Urinary bladder (tissue), 4 donors: ENCODE results near the gene CHST1. TPM values are rescaled to one million over a fixed set of nuclear protein-coding genes. Genes with fewer than 3 reads are reported as not detected.
A peak's percentile ranks its signal among the peaks of the same experiment; 100 is the strongest.

Experiments
- DNase-seq: peaks from one replicate; pipeline ENCODE4 v3.0.0-alpha.2; 2015; ENCODE audit errors: extremely low spot score
- H3K27ac ChIP-seq: one replicate; pipeline ENCODE4 v1.5.1; 2013; ENCODE audit warnings: low read depth, mild to moderate bottlenecking, moderate library complexity
- H3K36me3 ChIP-seq: one replicate; pipeline ENCODE4 v1.6.1; 2013; ENCODE audit warnings: mild to moderate bottlenecking, moderate library complexity; ENCODE audit not compliant: insufficient read depth
- H3K4me1 ChIP-seq: one replicate; pipeline ENCODE4 v1.6.1; 2013; ENCODE audit warnings: mild to moderate bottlenecking, moderate library complexity; ENCODE audit not compliant: insufficient read depth
- H3K4me3 ChIP-seq: one replicate; pipeline ENCODE4 v1.5.1; 2013; ENCODE audit warnings: low read depth, low read length
- WGBS: extraction: QIAGEN DNeasy Blood & Tissue Kit; methylation state at CpG from one replicate; pipeline ENCODE4 v1.1.7; 2013; 5-methylcytosine and 5-hydroxymethylcytosine counted together
- polyA plus RNA-seq: library from polyadenylated mRNA; stranded (reverse); fragments of 200-250 nt; gene quantifications from one replicate; pipeline ENCODE4 v1.2.3, GENCODE V29; 2013
- total RNA-seq: library from RNA; depleted of rRNA; stranded (reverse); fragments of >200 nt; gene quantifications from one replicate; pipeline ENCODE4 v1.2.3, GENCODE V29; 2014
- donor health status: healthy with polysubstance abuse.
- donor health status: healthy.

Gene CHST1
- total RNA-seq (2.7 TPM), polyA plus RNA-seq (4.2 TPM)

- Histone ChIP-seq H3K4me1 (no peaks in the 10 kb centered on the region), H3K36me3 (no peaks in the 10 kb centered on the region), H3K27ac (peak within 1 kb of the TSS; percentile 62), H3K4me3 (peak within 1 kb of the TSS; percentile 64)
- no peak for DNase-seq
- WGBS, result under 1% methylated on average over 94 of the region's 96 CpGs
These were observed at the start of gene CHST1 for GRCh38 chr11:45665206-45665932. Gene CHST1 (minus strand): TSS chr11:45665622. CDS start chr11:45650923, 14,699 bp downstream.

- H3K27ac ChIP-seq, result no peak overlapping the region
- no peaks in the 10 kb centered on the region for H3K4me1 ChIP-seq
- no peaks in the 10 kb centered on the region for H3K36me3 ChIP-seq
- no peak overlapping the region for H3K4me3 ChIP-seq
- DNase-seq, result no peak
- WGBS, result 87% methylated on average over 2 of the region's 2 CpGs
These were observed 48.2 kb upstream of the CHST1 start for GRCh38 chr11:45713573-45713972.

- H3K4me3 ChIP-seq, result no peak overlapping the region
- H3K4me1 ChIP-seq, result no peaks in the 10 kb centered on the region
- H3K27ac ChIP-seq, result no peak overlapping the region
- no peak for DNase-seq
- WGBS, result 56% methylated on average over 1 of the region's 1 CpG
- H3K36me3 ChIP-seq, result no peaks in the 10 kb centered on the region
These were observed 45.1 kb upstream of the CHST1 start for GRCh38 chr11:45710561-45710960.

GRCh38 chr11:45708887-45709663 lies 43.7 kb upstream of the CHST1 start:
- H3K36me3 ChIP-seq, result no peaks in the 10 kb centered on the region
- 70% methylated on average over 6 of the region's 6 CpGs for WGBS
- H3K4me3 ChIP-seq, result no peak overlapping the region
- no peaks in the 10 kb centered on the region for H3K4me1 ChIP-seq
- H3K27ac ChIP-seq, result no peak overlapping the region
- no peak for DNase-seq

- Histone ChIP-seq H3K27ac (no peak overlapping the region), H3K4me1 (no peaks in the 10 kb centered on the region), H3K36me3 (no peaks in the 10 kb centered on the region), H3K4me3 (no peak overlapping the region)
- no peak for DNase-seq
- WGBS, result 61% methylated on average over 2 of the region's 2 CpGs
These were observed 39.2 kb upstream of the CHST1 start for GRCh38 chr11:45704635-45705034.

GRCh38 chr11:45704133-45704532 lies 38.7 kb upstream of the CHST1 start:
- Histone ChIP-seq H3K4me3 (no peak overlapping the region), H3K27ac (no peak overlapping the region), H3K4me1 (no peaks in the 10 kb centered on the region), H3K36me3 (no peaks in the 10 kb centered on the region)
- WGBS, result 45% methylated on average over 4 of the region's 4 CpGs
- no peak for DNase-seq

- Histone ChIP-seq H3K27ac (no peak overlapping the region), H3K4me3 (no peak overlapping the region), H3K4me1 (no peaks in the 10 kb centered on the region), H3K36me3 (no peaks in the 10 kb centered on the region)
- DNase-seq, result no peak
- WGBS, result 80% methylated on average over 4 of the region's 4 CpGs
These were observed 37.1 kb upstream of the CHST1 start for GRCh38 chr11:45702511-45702910.

- 84% methylated on average over 8 of the region's 8 CpGs for WGBS
- Histone ChIP-seq H3K4me1 (no peaks in the 10 kb centered on the region), H3K27ac (no peak overlapping the region), H3K36me3 (no peaks in the 10 kb centered on the region), H3K4me3 (no peak overlapping the region)
- DNase-seq, result no peak
These were observed 33.5 kb upstream of the CHST1 start for GRCh38 chr11:45698777-45699497.

- H3K27ac ChIP-seq, result no peak overlapping the region
- no peaks in the 10 kb centered on the region for H3K36me3 ChIP-seq
- no peak for DNase-seq
- H3K4me1 ChIP-seq, result no peaks in the 10 kb centered on the region
- no peak overlapping the region for H3K4me3 ChIP-seq
- WGBS, result 77% methylated on average over 10 of the region's 10 CpGs
These were observed 27.5 kb upstream of the CHST1 start for GRCh38 chr11:45692808-45693453.

- WGBS, result 69% methylated on average over 7 of the region's 7 CpGs
- H3K4me3 ChIP-seq, result no peak overlapping the region
- H3K27ac ChIP-seq, result no peak overlapping the region
- no peak for DNase-seq
- H3K36me3 ChIP-seq, result no peaks in the 10 kb centered on the region
- no peaks in the 10 kb centered on the region for H3K4me1 ChIP-seq
These were observed 23.1 kb upstream of the CHST1 start for GRCh38 chr11:45688472-45689033.

- WGBS, result 77% methylated on average over 6 of the region's 6 CpGs
- no peak for DNase-seq
- no peaks in the 10 kb centered on the region for H3K36me3 ChIP-seq
- no peak overlapping the region for H3K27ac ChIP-seq
- H3K4me1 ChIP-seq, result no peaks in the 10 kb centered on the region
- no peak overlapping the region for H3K4me3 ChIP-seq
These were observed 22.4 kb upstream of the CHST1 start for GRCh38 chr11:45687836-45688235.

- no peak overlapping the region for H3K4me3 ChIP-seq
- WGBS, result 83% methylated on average over 7 of the region's 7 CpGs
- H3K4me1 ChIP-seq, result no peaks in the 10 kb centered on the region
- DNase-seq, result no peak
- H3K36me3 ChIP-seq, result no peaks in the 10 kb centered on the region
- no peak overlapping the region for H3K27ac ChIP-seq
These were observed 20.6 kb upstream of the CHST1 start for GRCh38 chr11:45685964-45686537.

- Histone ChIP-seq H3K36me3 (no peaks in the 10 kb centered on the region), H3K4me3 (no peak overlapping the region), H3K27ac (no peak overlapping the region), H3K4me1 (no peaks in the 10 kb centered on the region)
- DNase-seq, result no peak
- WGBS, result 61% methylated on average over 6 of the region's 6 CpGs
These were observed 19.0 kb upstream of the CHST1 start for GRCh38 chr11:45684440-45684839.
